HepG2 (cell line): ENCODE measurements around the gene CFAP97. TPM values are rescaled to one million over a fixed set of nuclear protein-coding genes. Genes with fewer than 3 reads are reported as not detected.

Experiments used
- BORCS8-MEF2B ChIP-seq: sonication (generic); formaldehyde crosslinking; IDR thresholded peaks from 2 replicates; pipeline ENCODE4 v1.8.0; 2022; ENCODE audit warnings: mild to moderate bottlenecking, missing genetic modification reagents
- ELF1 ChIP-seq: sonication (generic); formaldehyde crosslinking; IDR thresholded peaks from 2 replicates; pipeline ENCODE4 v1.4.0; 2020; ENCODE audit warnings: missing genetic modification reagents
- FOXO1 ChIP-seq: sonication (generic); formaldehyde crosslinking; IDR thresholded peaks from 2 replicates; pipeline ENCODE4 v1.4.0; 2020; ENCODE audit warnings: missing genetic modification reagents
- POGZ ChIP-seq: sonication (generic); formaldehyde crosslinking; IDR thresholded peaks from 2 replicates; pipeline ENCODE4 v1.4.0; 2020; ENCODE audit warnings: mild to moderate bottlenecking, missing genetic modification reagents
- POLR2AphosphoS5 ChIP-seq: IDR thresholded peaks from 2 replicates; pipeline ENCODE4 v1.6.1; 2012; ENCODE audit warnings: low read depth, low read length
- RARA ChIP-seq: IDR thresholded peaks from 2 replicates; pipeline ENCODE4 v1.6.1; 2016; ENCODE audit warnings: missing genetic modification reagents, missing compliant biosample characterization
- SALL1 ChIP-seq: sonication (generic); formaldehyde crosslinking; IDR thresholded peaks from 2 replicates; pipeline ENCODE4 v1.8.0; 2022; ENCODE audit warnings: mild to moderate bottlenecking, missing genetic modification reagents
- SNAI1 ChIP-seq: sonication (generic); formaldehyde crosslinking; IDR thresholded peaks from 2 replicates; pipeline ENCODE4 v1.5.0; 2020; ENCODE audit warnings: mild to moderate bottlenecking, missing genetic modification reagents, borderline replicate concordance
- TBX3 ChIP-seq: fragments of 450-650 bp; IDR thresholded peaks from 2 replicates; pipeline ENCODE4 v1.6.1; 2017; ENCODE audit warnings: antibody characterized with exemption, mild to moderate bottlenecking, inconsistent platforms, borderline replicate concordance
- YEATS2 ChIP-seq: sonication (generic); formaldehyde crosslinking; IDR thresholded peaks from 2 replicates; pipeline ENCODE4 v1.4.0; 2020; ENCODE audit warnings: missing genetic modification reagents, borderline replicate concordance
- ZNF160 ChIP-seq: sonication (generic); formaldehyde crosslinking; IDR thresholded peaks from 2 replicates; pipeline ENCODE4 v1.8.0; 2022; ENCODE audit warnings: mild to moderate bottlenecking, inconsistent platforms, missing genetic modification reagents
- ZNF24 ChIP-seq: fragments of 450-650 bp; IDR thresholded peaks from 2 replicates; pipeline ENCODE4 v1.6.1; 2017; ENCODE audit warnings: antibody characterized with exemption, mild to moderate bottlenecking
- ZNF282 ChIP-seq: fragments of 450-650 bp; IDR thresholded peaks from 2 replicates; pipeline ENCODE4 v1.6.1; 2018; ENCODE audit not compliant: partially characterized antibody
- ZNF343 ChIP-seq: sonication (generic); formaldehyde crosslinking; IDR thresholded peaks from 2 replicates; pipeline ENCODE4 v1.4.0; 2020; ENCODE audit warnings: mild to moderate bottlenecking, missing genetic modification reagents
- ZNF446 ChIP-seq: sonication (generic); formaldehyde crosslinking; IDR thresholded peaks from 2 replicates; pipeline ENCODE4 v1.5.0; 2020; ENCODE audit warnings: mild to moderate bottlenecking, missing genetic modification reagents
- ZNF563 ChIP-seq: sonication (generic); formaldehyde crosslinking; IDR thresholded peaks from 2 replicates; pipeline ENCODE4 v1.8.0; 2022; ENCODE audit warnings: mild to moderate bottlenecking, moderate library complexity, missing genetic modification reagents
- ZNF567 ChIP-seq: sonication (generic); formaldehyde crosslinking; IDR thresholded peaks from 2 replicates; pipeline ENCODE4 v1.8.1; 2023; ENCODE audit warnings: mild to moderate bottlenecking, missing genetic modification reagents, borderline replicate concordance
- ZNF614 ChIP-seq: IDR thresholded peaks from 2 replicates; pipeline ENCODE4 v1.6.1; 2018; ENCODE audit warnings: missing biosample characterization, missing genetic modification reagents, inconsistent platforms, borderline replicate concordance
- ZNF644 ChIP-seq: IDR thresholded peaks from 2 replicates; pipeline ENCODE4 v1.6.1; 2016; ENCODE audit warnings: low read depth
- ZSCAN25 ChIP-seq: sonication (generic); formaldehyde crosslinking; IDR thresholded peaks from 2 replicates; pipeline ENCODE4 v1.8.0; 2022; ENCODE audit warnings: mild to moderate bottlenecking, missing genetic modification reagents
- polyA plus RNA-seq, 8 experiments: library from polyadenylated mRNA; depleted of rRNA in 3 of 8; stranded (reverse) in 7 of 8; unstranded in 1 of 8; fragments of >200 nt; fragmentation: Illumina TruSeq in 4 of 8; extraction: Trizol in 4 of 8; gene quantifications; 2 replicates each; pipeline versions ENCODE4 v1.2.1 to v1.2.3, GENCODE V29; 2011 to 2016; ENCODE audit warnings: low read depth in 4 of 8, missing spikeins in 1 of 8, mixed read lengths in 1 of 8; ENCODE audit not compliant: insufficient read depth in 1 of 8
- total RNA-seq, 5 experiments: library from RNA; depleted of rRNA; stranded (reverse); fragments of >200 nt; fragmentation: Illumina TruSeq; extraction: Trizol; gene quantifications; 2 replicates each; pipeline ENCODE4 v1.2.3, GENCODE V29; 2016; ENCODE audit warnings: low read depth in 1 of 5
- TF ChIP-seq, protein P1 (sequence below): sonication (generic); formaldehyde crosslinking; conservative IDR thresholded peaks from 2 replicates; pipeline ENCODE4 v1.4.0; 2020; ENCODE audit warnings: missing genetic modification reagents
- TF ChIP-seq, protein P2 (sequence below): sonication (generic); formaldehyde crosslinking; IDR thresholded peaks from 2 replicates; pipeline ENCODE4 v1.5.0; 2020; ENCODE audit warnings: missing genetic modification reagents
- TF ChIP-seq, protein P3 (sequence below): sonication (generic); formaldehyde crosslinking; IDR thresholded peaks from 2 replicates; pipeline ENCODE4 v1.4.0; 2020; ENCODE audit warnings: missing genetic modification reagents
- TF ChIP-seq, protein P4 (sequence below): sonication (generic); formaldehyde crosslinking; IDR thresholded peaks from 2 replicates; pipeline ENCODE4 v1.4.0; 2020; ENCODE audit warnings: missing genetic modification reagents

The CFAP97 gene
- total and polyA plus RNA-seq, 2 of the 13 experiments (the other 11 are each of a cell fraction or from before 2014, with no cell fraction given) = 32.1 to 44.4 TPM

DNA sequence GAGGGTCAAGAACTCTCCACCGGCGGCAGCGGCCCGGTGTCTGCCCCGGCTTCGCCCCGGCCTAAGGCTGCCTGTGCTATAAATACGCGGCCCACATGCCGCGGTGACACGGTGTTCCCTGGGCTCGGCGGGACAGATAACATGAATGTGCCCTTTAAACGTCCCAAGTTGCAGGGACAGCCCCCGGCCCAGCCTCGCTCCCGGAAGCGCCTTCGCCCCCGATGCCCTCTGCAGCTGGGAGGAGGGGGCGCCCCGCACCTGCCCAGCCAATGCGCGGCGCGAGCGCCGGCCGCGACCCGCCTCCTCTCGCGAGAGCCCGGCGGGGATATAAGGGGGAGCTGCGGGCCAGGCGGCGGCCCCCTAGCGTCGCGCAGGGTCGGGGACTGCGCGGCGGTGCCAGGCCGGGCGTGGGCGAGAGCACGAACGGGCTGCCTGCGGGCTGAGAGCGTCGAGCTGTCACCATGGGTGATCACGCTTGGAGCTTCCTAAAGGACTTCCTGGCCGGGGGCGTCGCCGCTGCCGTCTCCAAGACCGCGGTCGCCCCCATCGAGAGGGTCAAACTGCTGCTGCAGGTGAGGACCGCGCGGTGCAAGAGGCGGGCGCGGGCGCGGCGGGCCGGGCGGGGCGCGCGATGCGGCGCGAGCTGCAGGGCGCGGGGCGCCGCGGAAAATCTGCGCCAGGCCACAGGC, 60.7 kb downstream of the CFAP97 start, which contains the start of gene SLC25A4 (continued):
- TF ChIP-seq ZNF563 (CRISPR knock-in tag) (peak; percentile 80), ZNF160 (CRISPR knock-in tag) (peak; percentile 80), BORCS8-MEF2B (CRISPR knock-in tag) (peak; percentile 91), ZNF24 (no peak), SALL1 (CRISPR knock-in tag) (peak; percentile 79), ZNF614 (CRISPR knock-in tag) (peak; percentile 56; the same call in 1 of the 2 replicates), FOXO1 (CRISPR knock-in tag) (peak; percentile 65), ZNF282 (no peak), ZNF567 (peak; percentile 36; the same call in 1 of the 2 replicates), ZSCAN25 (CRISPR knock-in tag) (no peak), YEATS2 (peak; percentile 83; the same call in 1 of the 2 replicates), RARA (CRISPR knock-in tag) (peak; percentile 41; the same call in 1 of the 2 replicates), TBX3 (no peak), ZNF343 (CRISPR knock-in tag) (0 out of 2 replicates have a peak, but pooled peaks have one; percentile 41), POLR2AphosphoS5 (peak; percentile 89), ELF1 (CRISPR knock-in tag) (peak; percentile 89), POGZ (CRISPR knock-in tag) (peak; percentile 98), SNAI1 (CRISPR knock-in tag) (no peak), ZNF446 (CRISPR knock-in tag) (peak; percentile 27; the same call in 1 of the 2 replicates), ZNF644 (CRISPR knock-in tag) (peak; percentile 38; the same call in 1 of the 2 replicates)
- TF ChIP-seq, protein P1, sequence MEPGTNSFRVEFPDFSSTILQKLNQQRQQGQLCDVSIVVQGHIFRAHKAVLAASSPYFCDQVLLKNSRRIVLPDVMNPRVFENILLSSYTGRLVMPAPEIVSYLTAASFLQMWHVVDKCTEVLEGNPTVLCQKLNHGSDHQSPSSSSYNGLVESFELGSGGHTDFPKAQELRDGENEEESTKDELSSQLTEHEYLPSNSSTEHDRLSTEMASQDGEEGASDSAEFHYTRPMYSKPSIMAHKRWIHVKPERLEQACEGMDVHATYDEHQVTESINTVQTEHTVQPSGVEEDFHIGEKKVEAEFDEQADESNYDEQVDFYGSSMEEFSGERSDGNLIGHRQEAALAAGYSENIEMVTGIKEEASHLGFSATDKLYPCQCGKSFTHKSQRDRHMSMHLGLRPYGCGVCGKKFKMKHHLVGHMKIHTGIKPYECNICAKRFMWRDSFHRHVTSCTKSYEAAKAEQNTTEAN (CRISPR knock-in tag) = 0 out of 2 replicates have a peak, but pooled peaks have one; percentile 74
- TF ChIP-seq, protein P2, sequence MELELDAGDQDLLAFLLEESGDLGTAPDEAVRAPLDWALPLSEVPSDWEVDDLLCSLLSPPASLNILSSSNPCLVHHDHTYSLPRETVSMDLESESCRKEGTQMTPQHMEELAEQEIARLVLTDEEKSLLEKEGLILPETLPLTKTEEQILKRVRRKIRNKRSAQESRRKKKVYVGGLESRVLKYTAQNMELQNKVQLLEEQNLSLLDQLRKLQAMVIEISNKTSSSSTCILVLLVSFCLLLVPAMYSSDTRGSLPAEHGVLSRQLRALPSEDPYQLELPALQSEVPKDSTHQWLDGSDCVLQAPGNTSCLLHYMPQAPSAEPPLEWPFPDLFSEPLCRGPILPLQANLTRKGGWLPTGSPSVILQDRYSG (CRISPR knock-in tag) = peak; percentile 31; the same call in 1 of the 2 replicates
- TF ChIP-seq, protein P3, sequence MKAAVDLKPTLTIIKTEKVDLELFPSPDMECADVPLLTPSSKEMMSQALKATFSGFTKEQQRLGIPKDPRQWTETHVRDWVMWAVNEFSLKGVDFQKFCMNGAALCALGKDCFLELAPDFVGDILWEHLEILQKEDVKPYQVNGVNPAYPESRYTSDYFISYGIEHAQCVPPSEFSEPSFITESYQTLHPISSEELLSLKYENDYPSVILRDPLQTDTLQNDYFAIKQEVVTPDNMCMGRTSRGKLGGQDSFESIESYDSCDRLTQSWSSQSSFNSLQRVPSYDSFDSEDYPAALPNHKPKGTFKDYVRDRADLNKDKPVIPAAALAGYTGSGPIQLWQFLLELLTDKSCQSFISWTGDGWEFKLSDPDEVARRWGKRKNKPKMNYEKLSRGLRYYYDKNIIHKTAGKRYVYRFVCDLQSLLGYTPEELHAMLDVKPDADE (CRISPR knock-in tag) = peak; percentile 61; the same call in 1 of the 2 replicates
- TF ChIP-seq, protein P4, sequence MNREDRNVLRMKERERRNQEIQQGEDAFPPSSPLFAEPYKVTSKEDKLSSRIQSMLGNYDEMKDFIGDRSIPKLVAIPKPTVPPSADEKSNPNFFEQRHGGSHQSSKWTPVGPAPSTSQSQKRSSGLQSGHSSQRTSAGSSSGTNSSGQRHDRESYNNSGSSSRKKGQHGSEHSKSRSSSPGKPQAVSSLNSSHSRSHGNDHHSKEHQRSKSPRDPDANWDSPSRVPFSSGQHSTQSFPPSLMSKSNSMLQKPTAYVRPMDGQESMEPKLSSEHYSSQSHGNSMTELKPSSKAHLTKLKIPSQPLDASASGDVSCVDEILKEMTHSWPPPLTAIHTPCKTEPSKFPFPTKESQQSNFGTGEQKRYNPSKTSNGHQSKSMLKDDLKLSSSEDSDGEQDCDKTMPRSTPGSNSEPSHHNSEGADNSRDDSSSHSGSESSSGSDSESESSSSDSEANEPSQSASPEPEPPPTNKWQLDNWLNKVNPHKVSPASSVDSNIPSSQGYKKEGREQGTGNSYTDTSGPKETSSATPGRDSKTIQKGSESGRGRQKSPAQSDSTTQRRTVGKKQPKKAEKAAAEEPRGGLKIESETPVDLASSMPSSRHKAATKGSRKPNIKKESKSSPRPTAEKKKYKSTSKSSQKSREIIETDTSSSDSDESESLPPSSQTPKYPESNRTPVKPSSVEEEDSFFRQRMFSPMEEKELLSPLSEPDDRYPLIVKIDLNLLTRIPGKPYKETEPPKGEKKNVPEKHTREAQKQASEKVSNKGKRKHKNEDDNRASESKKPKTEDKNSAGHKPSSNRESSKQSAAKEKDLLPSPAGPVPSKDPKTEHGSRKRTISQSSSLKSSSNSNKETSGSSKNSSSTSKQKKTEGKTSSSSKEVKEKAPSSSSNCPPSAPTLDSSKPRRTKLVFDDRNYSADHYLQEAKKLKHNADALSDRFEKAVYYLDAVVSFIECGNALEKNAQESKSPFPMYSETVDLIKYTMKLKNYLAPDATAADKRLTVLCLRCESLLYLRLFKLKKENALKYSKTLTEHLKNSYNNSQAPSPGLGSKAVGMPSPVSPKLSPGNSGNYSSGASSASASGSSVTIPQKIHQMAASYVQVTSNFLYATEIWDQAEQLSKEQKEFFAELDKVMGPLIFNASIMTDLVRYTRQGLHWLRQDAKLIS (CRISPR knock-in tag) = no peak
